Medulla oblongata (tissue), 1 donor: Measurements from ENCODE around the gene NSDHL.
"Not testable (repeated sequence)": the region's sequence is repeated elsewhere in the genome, so short reads cannot be mapped to it uniquely, and the experiment has no call there.

Experiments used
- DNase-seq: peaks from one replicate; pipeline ENCODE4 v3.0.0-alpha.2; 2015; ENCODE audit errors: extremely low spot score

Gene NSDHL

DNA sequence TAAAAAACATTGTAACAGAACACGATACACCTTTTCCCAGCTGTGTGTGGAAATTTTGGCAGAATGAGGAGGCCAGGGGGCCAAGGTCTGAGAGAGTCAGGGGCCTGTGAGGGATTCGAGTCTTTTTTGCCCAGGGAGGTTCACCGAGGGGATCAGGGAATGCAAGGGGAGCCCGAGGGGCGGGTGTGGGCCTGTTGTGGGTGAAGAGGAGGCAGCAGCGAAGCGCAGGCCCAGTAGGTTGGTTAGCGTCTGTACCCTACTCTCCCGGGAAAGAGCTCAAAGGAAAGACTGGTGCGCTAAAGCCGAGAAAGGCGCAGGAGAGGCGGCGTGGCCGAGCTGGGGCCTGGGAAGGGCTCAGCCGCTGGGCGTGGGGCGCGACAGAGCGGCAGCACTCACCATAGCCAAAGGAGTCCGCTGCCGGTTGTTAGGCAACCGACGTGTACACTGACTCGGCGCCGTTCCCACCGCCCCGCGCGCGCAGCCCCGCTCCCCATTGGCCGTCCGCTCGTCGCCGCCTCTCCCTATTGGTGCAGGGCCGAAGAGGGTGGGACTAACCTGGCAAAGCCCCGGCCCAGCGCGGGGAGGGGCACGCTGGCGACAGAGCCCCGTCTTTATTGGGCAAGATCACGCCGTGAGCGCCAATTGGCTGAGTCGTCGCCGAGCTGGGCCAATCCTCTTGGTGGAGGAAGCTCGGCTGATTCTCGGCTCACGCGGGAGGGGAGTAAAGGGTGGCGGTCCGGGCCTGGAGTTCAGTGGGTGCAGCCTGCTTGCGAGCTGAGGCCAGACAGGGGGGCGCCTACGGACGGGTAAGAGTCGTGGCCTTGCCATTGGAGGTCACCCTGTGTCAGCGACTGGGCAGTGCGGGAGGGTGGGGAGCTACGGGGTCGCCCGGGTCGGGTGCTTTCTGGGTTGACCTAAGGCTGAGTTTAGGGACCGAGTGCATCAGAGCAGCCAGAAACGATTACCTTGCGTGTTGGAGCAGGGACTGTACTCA, at the start of gene NSDHL, which contains the start of gene CETN2:
NSDHL (plus strand) TSS at position 752 of the 994 bp plus-strand sequence. CDS start 15,262 bp downstream, outside the sequence.
CETN2 (minus strand) TSS at position 446 of the 994 bp plus-strand sequence; CDS start at position 399, 47 bp downstream.
- peak; percentile 96 for DNase-seq

DNA sequence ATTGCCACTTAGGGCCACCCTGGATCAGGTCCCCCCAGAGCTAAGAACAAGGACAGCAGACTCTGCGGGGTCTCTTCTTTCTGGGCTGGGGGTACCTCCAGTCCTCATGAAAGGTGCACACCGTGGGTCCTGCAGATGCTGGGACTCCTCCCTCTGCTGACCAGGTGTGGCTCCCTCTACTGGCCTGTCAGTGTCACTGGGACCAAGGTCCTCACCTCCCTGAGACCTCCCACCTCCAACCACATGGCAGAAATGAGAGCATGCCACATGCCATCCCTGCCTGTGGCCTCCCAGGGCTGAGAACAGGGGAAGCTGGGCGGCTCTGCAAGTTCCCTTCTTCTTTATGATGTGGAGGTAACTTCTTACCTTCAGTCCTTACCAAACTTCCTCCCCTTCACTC, 43.8 kb upstream of the NSDHL start:
- DNase-seq = not testable (repeated sequence)

GRCh38 chrX:152798945-152799344, 31.9 kb upstream of the NSDHL start:
- no peak for DNase-seq

GRCh38 chrX:152806035-152806434, 24.8 kb upstream of the NSDHL start:
- DNase-seq = no peak

GRCh38 chrX:152810403-152810802, 20.5 kb upstream of the NSDHL start:
- no peak for DNase-seq

DNA sequence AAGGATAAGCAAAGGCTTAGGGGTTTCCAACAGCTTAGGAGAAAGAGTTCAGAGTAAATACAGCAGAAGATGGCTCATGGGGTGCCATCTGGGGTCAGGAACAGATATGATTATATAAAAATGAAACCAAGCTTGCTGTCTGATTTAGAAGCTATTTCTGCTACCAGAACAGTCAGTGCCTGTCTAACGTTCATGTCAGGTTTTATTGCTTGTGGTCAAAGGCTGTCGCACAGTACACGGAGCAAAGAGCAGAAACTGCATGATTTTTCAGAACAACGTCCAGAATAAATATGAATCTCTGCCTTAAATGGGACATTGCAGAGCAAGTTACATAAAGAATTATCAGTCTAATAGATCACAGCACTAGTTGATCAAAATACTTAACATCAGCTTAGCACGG, 17.7 kb upstream of the NSDHL start:
- DNase-seq = no peak

GRCh38 chrX:152814048-152814447, 16.8 kb upstream of the NSDHL start:
- DNase-seq = no peak

GRCh38 chrX:152817078-152817764, 13.6 kb upstream of the NSDHL start:
- peak; percentile 60 for DNase-seq

DNA sequence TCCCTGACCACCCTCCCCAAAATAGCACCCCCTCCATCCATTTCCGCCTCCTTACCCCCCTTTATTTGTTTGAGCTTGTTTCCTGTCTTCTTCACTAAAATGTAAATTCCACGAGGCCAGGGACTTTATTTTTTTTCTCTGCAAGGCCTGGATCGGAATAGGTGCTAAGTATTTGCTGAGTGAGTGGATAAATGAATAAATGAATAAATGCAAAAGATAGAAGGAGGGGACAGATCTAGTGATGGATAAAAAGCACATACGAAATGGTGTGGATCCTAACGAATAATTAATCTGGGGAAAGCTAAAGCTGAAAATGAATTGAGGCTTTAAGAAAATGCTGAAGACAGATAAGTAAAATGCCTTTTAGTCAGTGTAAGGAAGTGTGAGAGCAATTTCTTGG, 12.5 kb upstream of the NSDHL start:
- no peak for DNase-seq

DNA sequence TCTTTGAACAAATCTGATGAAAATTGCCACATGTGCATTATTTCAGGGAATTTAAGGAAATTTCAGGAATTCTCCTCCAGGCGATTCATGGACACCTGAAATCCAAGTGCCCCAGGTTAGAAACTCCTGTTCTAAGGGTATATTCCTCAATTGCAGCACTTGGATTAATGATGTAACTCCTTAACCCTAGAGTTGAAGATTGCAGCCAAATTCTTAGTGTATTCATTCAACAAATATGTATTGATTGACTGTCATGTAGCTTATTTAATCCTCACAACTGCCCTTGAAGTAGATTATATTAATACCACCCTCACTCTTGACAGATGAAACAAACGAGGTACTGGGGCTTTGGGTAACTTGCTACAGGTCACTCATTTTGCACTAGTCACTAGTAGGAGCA, 11.6 kb upstream of the NSDHL start:
- no peak for DNase-seq

DNA sequence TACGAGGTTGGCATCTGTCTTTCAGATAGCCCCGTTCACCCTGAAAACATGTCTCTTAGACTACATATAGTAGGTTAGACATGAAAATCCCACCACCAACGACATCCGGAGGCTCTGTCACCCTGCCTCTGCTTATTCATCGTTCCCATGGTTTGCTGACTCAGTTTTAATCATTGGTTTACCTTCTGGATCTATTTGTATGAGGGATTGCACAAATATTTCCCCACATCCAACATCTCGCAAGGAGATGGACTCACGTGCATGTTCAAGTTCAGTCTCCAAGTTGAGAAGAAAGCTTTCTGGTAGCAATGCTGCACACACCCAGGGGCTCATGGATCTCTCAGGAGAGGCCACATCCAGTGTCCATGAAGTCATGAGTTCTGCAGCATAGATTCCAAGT, 11.1 kb upstream of the NSDHL start:
- no peak for DNase-seq

DNA sequence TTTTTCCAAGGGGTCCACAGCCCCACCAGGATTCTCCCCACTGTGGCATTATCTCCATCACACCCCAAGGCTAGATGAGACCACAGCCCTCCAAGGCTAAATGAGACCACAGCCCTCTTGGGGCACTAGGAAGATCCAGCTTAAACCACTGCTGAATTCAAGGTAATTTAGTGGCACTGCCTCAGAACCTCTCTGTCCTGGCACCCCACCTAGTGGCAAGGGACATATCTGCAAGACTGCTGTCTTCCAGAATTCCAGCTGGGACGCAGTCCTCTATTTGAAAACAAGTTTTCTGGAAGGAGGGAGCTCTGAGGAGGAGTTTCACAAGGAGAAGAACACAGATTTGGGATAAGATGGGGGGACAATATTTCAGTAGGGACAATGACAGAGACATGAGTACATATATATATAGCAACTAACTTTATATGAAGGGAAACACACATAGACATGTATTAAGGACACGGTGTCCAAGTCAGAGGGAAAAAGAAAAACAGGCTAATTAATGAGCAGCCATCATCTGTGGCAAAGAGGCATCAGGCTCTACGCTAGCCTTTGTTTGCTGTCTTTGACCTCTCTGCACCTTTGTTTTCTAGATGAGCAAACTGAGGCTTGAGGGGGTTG, 9.6 kb upstream of the NSDHL start:
- DNase-seq = peak; percentile 9

- DNase-seq = no peak
Observed at GRCh38 chrX:152822383-152823086, 8.3 kb upstream of the NSDHL start.

DNA sequence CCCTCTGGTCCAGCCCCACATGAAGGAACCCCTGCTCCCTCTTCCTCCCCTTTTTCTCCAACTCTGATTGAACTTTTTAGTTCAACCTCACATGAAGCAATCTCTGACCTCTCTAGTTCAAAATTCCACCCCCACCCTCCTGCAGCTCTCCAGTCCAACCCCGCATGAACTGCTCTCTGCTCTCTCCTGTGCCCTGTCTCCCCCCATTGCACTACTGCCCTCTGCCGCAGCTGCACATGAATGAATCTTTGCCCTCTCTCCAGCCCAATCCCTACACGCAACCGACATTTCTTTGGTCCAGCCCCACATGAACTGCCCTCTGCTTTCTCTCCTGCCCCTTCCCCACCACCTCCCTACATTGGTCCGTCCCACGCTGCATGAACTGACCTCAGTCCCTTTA, 7.2 kb upstream of the NSDHL start:
- no peak for DNase-seq

DNA sequence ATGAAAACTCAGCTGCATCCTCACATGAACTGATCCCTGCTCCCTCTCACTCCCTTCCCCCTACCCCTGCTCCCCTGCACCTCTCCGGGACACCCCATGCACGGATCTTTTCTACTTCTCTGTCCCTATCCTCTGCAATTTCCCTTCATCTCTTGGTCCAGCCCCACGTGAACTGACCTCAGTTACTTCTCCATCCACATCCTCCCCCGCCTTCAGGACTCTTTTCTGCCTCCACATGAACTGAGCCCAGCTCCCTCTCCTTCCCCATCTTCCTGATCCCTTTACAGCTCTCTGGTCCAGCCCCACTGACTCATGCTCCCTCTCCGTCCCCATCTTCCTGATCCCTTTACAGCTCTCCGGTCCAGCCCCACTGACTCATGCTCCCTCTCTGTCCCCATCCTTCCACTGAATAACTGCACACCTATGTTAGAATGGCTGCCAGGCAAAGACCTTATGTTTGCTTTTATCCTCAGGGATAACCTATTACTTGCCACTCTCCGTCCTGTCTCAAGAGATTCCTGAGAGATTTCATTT, 6.0 kb upstream of the NSDHL start:
- DNase-seq = no peak

GRCh38 chrX:152831391-152831790, 528 bp downstream of the NSDHL start:
- no peak for DNase-seq

- no peak for DNase-seq
Observed at GRCh38 chrX:152832520-152832919, 1.7 kb downstream of the NSDHL start.

GRCh38 chrX:152833378-152833777, 2.5 kb downstream of the NSDHL start:
- no peak for DNase-seq

DNA sequence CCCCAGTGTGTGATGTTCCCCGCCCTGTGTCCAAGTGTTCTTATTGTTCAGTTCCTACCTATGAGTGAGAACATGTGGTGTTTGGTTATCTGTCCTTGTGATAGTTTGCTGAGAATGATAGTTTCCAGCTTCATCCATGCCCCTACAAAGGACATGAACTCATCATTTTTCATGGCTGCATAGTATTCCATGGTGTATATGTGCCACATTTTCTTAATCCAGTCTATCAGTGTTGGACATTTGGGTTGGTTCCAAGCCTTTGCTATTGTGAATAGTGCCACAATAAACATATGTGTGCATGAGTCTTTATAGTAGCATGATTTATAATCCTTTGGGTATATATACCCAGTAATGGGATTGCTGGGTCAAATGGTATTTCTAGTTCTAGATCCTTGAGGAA, 4.6 kb downstream of the NSDHL start:
- not testable (repeated sequence) for DNase-seq

GRCh38 chrX:152842772-152843338, 12.0 kb downstream of the NSDHL start:
- no peak for DNase-seq

DNA sequence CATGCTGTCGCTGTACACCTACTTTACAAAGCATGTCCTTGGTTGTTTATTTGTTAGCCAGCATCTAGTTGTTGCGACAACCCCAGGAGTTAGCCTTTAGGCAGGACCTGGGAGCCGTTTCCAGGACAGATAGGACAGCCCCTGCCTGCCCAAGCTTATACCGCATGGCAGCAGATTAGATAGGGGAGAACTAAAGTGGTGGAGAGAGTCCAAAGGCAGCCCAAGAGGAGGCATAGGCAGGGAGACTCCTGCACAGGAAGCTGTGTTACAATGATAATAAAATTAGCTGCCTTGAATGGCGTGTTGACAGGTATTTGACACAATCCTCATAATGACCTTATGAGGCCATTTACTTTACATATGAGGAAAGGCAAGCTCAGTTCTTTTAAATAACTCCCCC, 13.0 kb downstream of the NSDHL start:
- DNase-seq = no peak
